Skeletal muscle satellite cell (primary cell): ENCODE data around the gene NEK11. TPM values are rescaled to one million over a fixed set of nuclear protein-coding genes. Genes with fewer than 3 reads are reported as not detected.

ENCODE experiments used
- H3K27me3 ChIP-seq: 2 replicates; pipeline ENCODE4 v1.7.0; 2013; ENCODE audit warnings: low read length; ENCODE audit not compliant: control insufficient read depth, insufficient read depth
- H3K36me3 ChIP-seq: 2 replicates; pipeline ENCODE4 v1.7.0; 2013; ENCODE audit warnings: mild to moderate bottlenecking, control low read depth, low read length; ENCODE audit not compliant: insufficient read depth
- H3K4me1 ChIP-seq: 2 replicates; pipeline ENCODE4 v1.7.0; 2013; ENCODE audit warnings: low read length; ENCODE audit not compliant: control insufficient read depth, insufficient read depth
- H3K4me2 ChIP-seq: 2 replicates; pipeline ENCODE4 v1.7.0; 2013; ENCODE audit warnings: mild to moderate bottlenecking, low read length
- H3K4me3 ChIP-seq: 2 replicates; pipeline ENCODE4 v1.7.0; 2013; ENCODE audit warnings: low read length
- H3K9ac ChIP-seq: 2 replicates; pipeline ENCODE4 v1.7.0; 2013; ENCODE audit warnings: mild to moderate bottlenecking, low read depth, low read length, moderate library complexity
- H3K9me3 ChIP-seq: replicated peaks from 2 replicates; pipeline ENCODE4 v1.7.0; 2013; ENCODE audit warnings: mild to moderate bottlenecking, control low read depth, low read length
- small RNA-seq: library from RNA; depleted of rRNA; stranded (forward); fragments of <200 nt; gene quantifications from one replicate; pipeline ENCODE3, GENCODE V24; 2012

Gene NEK11

GRCh38 chr3:131396170-131396569, 369.5 kb downstream of the NEK11 start:
- Histone ChIP-seq H3K36me3 (no peaks in the 10 kb centered on the region), H3K4me1 (no peaks in the 10 kb centered on the region), H3K4me3 (no peak overlapping the region), H3K27me3 (no peaks in the 10 kb centered on the region), H3K9ac (no peak overlapping the region), H3K4me2 (no peak overlapping the region), H3K9me3 (no peaks in the 10 kb centered on the region)

GRCh38 chr3:131397889-131398288, 371.2 kb downstream of the NEK11 start:
- no peak overlapping the region for H3K4me3 ChIP-seq
- H3K27me3 ChIP-seq: no peaks in the 10 kb centered on the region
- H3K9ac ChIP-seq: no peak overlapping the region
- H3K9me3 ChIP-seq: no peaks in the 10 kb centered on the region
- no peaks in the 10 kb centered on the region for H3K36me3 ChIP-seq
- H3K4me1 ChIP-seq: peaks cover 8% of the 10 kb centered on the region
- H3K4me2 ChIP-seq: no peak overlapping the region

Small RNAs within 50 kb of the gene (small RNA-seq; reads per million reads assigned to genes)
- gene RNU6-726P: not detected
